ENCODE measurements around the gene POU2F1.

The POU2F1 gene

GRCh38 chr1:167412920-167413319 is 192.2 kb downstream of the POU2F1 start:
- Histone ChIP-seq H3K4me1 (ENCODE audit: insufficient read depth, low read length) (no peaks in the 10 kb centered on the region), H3K9ac (ENCODE audit: low read depth, low read length) (no peak overlapping the region), H3K9me3 (ENCODE audit: control insufficient read depth, insufficient read depth, low read length) (no peaks in the 10 kb centered on the region), H3K36me3 (ENCODE audit: insufficient read depth, low read length) (peaks cover 9% of the 10 kb centered on the region)

- H3K4me1 ChIP-seq (ENCODE audit: insufficient read depth, low read length): no peaks in the 10 kb centered on the region
- H3K9me3 ChIP-seq (ENCODE audit: control insufficient read depth, insufficient read depth, low read length): no peaks in the 10 kb centered on the region
- no peak overlapping the region for H3K9ac ChIP-seq (ENCODE audit: low read depth, low read length)
- H3K36me3 ChIP-seq (ENCODE audit: insufficient read depth, low read length): peaks cover 9% of the 10 kb centered on the region
Measured at GRCh38 chr1:167413328-167413727, 192.6 kb downstream of the POU2F1 start.

- Histone ChIP-seq H3K9me3 (ENCODE audit: control insufficient read depth, insufficient read depth, low read length) (no peaks in the 10 kb centered on the region), H3K4me1 (ENCODE audit: insufficient read depth, low read length) (no peaks in the 10 kb centered on the region), H3K36me3 (ENCODE audit: insufficient read depth, low read length) (peaks cover 9% of the 10 kb centered on the region), H3K9ac (ENCODE audit: low read depth, low read length) (no peak overlapping the region)
Measured at GRCh38 chr1:167416506-167416905, 195.8 kb downstream of the POU2F1 start.

GRCh38 chr1:167418391-167418790 is 197.7 kb downstream of the POU2F1 start:
- no peaks in the 10 kb centered on the region for H3K9me3 ChIP-seq (ENCODE audit: control insufficient read depth, insufficient read depth, low read length)
- H3K4me1 ChIP-seq (ENCODE audit: insufficient read depth, low read length): no peaks in the 10 kb centered on the region
- H3K9ac ChIP-seq (ENCODE audit: low read depth, low read length): no peak overlapping the region
- H3K36me3 ChIP-seq (ENCODE audit: insufficient read depth, low read length): no peaks in the 10 kb centered on the region; the same call in none of the 2 replicates

- H3K36me3 ChIP-seq (ENCODE audit: insufficient read depth, low read length): no peaks in the 10 kb centered on the region; the same call in 1 of the 2 replicates
- H3K9me3 ChIP-seq (ENCODE audit: control insufficient read depth, insufficient read depth, low read length): no peaks in the 10 kb centered on the region
- no peak overlapping the region for H3K9ac ChIP-seq (ENCODE audit: low read depth, low read length)
- H3K4me1 ChIP-seq (ENCODE audit: insufficient read depth, low read length): peaks cover 4% of the 10 kb centered on the region
Measured at GRCh38 chr1:167419245-167419644, 198.6 kb downstream of the POU2F1 start.

- H3K36me3 ChIP-seq (ENCODE audit: insufficient read depth, low read length): no peaks in the 10 kb centered on the region; the same call in 1 of the 2 replicates
- no peak overlapping the region for H3K9ac ChIP-seq (ENCODE audit: low read depth, low read length)
- no peaks in the 10 kb centered on the region for H3K9me3 ChIP-seq (ENCODE audit: control insufficient read depth, insufficient read depth, low read length)
- H3K4me1 ChIP-seq (ENCODE audit: insufficient read depth, low read length): peaks cover 14% of the 10 kb centered on the region
Measured at GRCh38 chr1:167420510-167420909, 199.8 kb downstream of the POU2F1 start.

GRCh38 chr1:167423684-167424619 is 203.3 kb downstream of the POU2F1 start:
- peaks cover 16% of the 10 kb centered on the region for H3K4me1 ChIP-seq (ENCODE audit: insufficient read depth, low read length)
- no peak overlapping the region for H3K9ac ChIP-seq (ENCODE audit: low read depth, low read length)
- H3K36me3 ChIP-seq (ENCODE audit: insufficient read depth, low read length): no peaks in the 10 kb centered on the region; the same call in 1 of the 2 replicates
- no peaks in the 10 kb centered on the region for H3K9me3 ChIP-seq (ENCODE audit: control insufficient read depth, insufficient read depth, low read length)

- no peak overlapping the region for H3K9ac ChIP-seq (ENCODE audit: low read depth, low read length)
- H3K4me1 ChIP-seq (ENCODE audit: insufficient read depth, low read length): peaks cover 26% of the 10 kb centered on the region
- H3K36me3 ChIP-seq (ENCODE audit: insufficient read depth, low read length): no peaks in the 10 kb centered on the region; the same call in 1 of the 2 replicates
- H3K9me3 ChIP-seq (ENCODE audit: control insufficient read depth, insufficient read depth, low read length): no peaks in the 10 kb centered on the region
Measured at GRCh38 chr1:167425482-167425881, 204.8 kb downstream of the POU2F1 start.

- H3K9me3 ChIP-seq (ENCODE audit: control insufficient read depth, insufficient read depth, low read length): no peaks in the 10 kb centered on the region
- no peak overlapping the region for H3K9ac ChIP-seq (ENCODE audit: low read depth, low read length)
- H3K4me1 ChIP-seq (ENCODE audit: insufficient read depth, low read length): peaks cover 38% of the 10 kb centered on the region
- H3K36me3 ChIP-seq (ENCODE audit: insufficient read depth, low read length): no peaks in the 10 kb centered on the region
Measured at GRCh38 chr1:167426716-167427115, 206.0 kb downstream of the POU2F1 start.

GRCh38 chr1:167427848-167428247 is 207.2 kb downstream of the POU2F1 start:
- H3K9ac ChIP-seq (ENCODE audit: low read depth, low read length): no peak overlapping the region
- H3K36me3 ChIP-seq (ENCODE audit: insufficient read depth, low read length): no peaks in the 10 kb centered on the region
- H3K4me1 ChIP-seq (ENCODE audit: insufficient read depth, low read length): peaks cover 40% of the 10 kb centered on the region
- no peaks in the 10 kb centered on the region for H3K9me3 ChIP-seq (ENCODE audit: control insufficient read depth, insufficient read depth, low read length)

- Histone ChIP-seq H3K9ac (ENCODE audit: low read depth, low read length) (no peak overlapping the region), H3K4me1 (ENCODE audit: insufficient read depth, low read length) (peaks cover 40% of the 10 kb centered on the region), H3K36me3 (ENCODE audit: insufficient read depth, low read length) (no peaks in the 10 kb centered on the region)
Measured at GRCh38 chr1:167428395-167428794, 207.7 kb downstream of the POU2F1 start.

GRCh38 chr1:167429612-167430011 is 208.9 kb downstream of the POU2F1 start:
- H3K9me3 ChIP-seq (ENCODE audit: control insufficient read depth, insufficient read depth, low read length): no peaks in the 10 kb centered on the region
- H3K4me1 ChIP-seq (ENCODE audit: insufficient read depth, low read length): peaks cover 33% of the 10 kb centered on the region
- H3K9ac ChIP-seq (ENCODE audit: low read depth, low read length): no peak overlapping the region
- H3K36me3 ChIP-seq (ENCODE audit: insufficient read depth, low read length): no peaks in the 10 kb centered on the region

More at GRCh38 chr1:167428395-167428794, 207.7 kb downstream of the POU2F1 start:
- no peaks in the 10 kb centered on the region for H3K9me3 ChIP-seq (ENCODE audit: control insufficient read depth, insufficient read depth, low read length)

- no peak overlapping the region for H3K9ac ChIP-seq (ENCODE audit: low read depth, low read length)
- H3K36me3 ChIP-seq (ENCODE audit: insufficient read depth, low read length): no peaks in the 10 kb centered on the region
Measured at GRCh38 chr1:167430134-167430848, 209.6 kb downstream of the POU2F1 start.

GRCh38 chr1:167430849-167431242 is 210.2 kb downstream of the POU2F1 start:
- H3K9me3 ChIP-seq (ENCODE audit: control insufficient read depth, insufficient read depth, low read length): no peaks in the 10 kb centered on the region
- no peak overlapping the region for H3K9ac ChIP-seq (ENCODE audit: low read depth, low read length)
- peaks cover 24% of the 10 kb centered on the region for H3K4me1 ChIP-seq (ENCODE audit: insufficient read depth, low read length)
- no peaks in the 10 kb centered on the region for H3K36me3 ChIP-seq (ENCODE audit: insufficient read depth, low read length)

More at GRCh38 chr1:167430134-167430848, 209.6 kb downstream of the POU2F1 start:
- H3K9me3 ChIP-seq (ENCODE audit: control insufficient read depth, insufficient read depth, low read length): no peaks in the 10 kb centered on the region
- peaks cover 29% of the 10 kb centered on the region for H3K4me1 ChIP-seq (ENCODE audit: insufficient read depth, low read length)
